Memory B cell (primary cell): ENCODE data around the gene PTH2.

Experiments used
- ATAC-seq: fragments of 150-1000 bp; cut with Tn5 transposase; 2 replicates; pipeline ENCODE4 v1.10.0; 2021; ENCODE audit warnings: low read depth, mild to moderate bottlenecking, moderate library complexity
- DNase-seq, 2 donors: peaks; one replicate each; pipeline ENCODE4 v3.0.0; 2022; ENCODE audit warnings: low spot score in 2 of 2
- H3K27ac Mint-ChIP-seq: one replicate; pipeline ENCODE4 v1.8.0; 2022; ENCODE audit warnings: mild to moderate bottlenecking, moderate library complexity, mixed read lengths
- H3K27me3 Mint-ChIP-seq: one replicate; pipeline ENCODE4 v1.8.0; 2022; ENCODE audit warnings: mixed read lengths
- H3K36me3 Mint-ChIP-seq: one replicate; pipeline ENCODE4 v1.8.0; 2022; ENCODE audit warnings: mild to moderate bottlenecking, mixed read lengths
- H3K4me1 Mint-ChIP-seq: one replicate; pipeline ENCODE4 v1.8.0; 2022; ENCODE audit warnings: mixed read lengths
- H3K4me3 Mint-ChIP-seq: one replicate; pipeline ENCODE4 v1.8.0; 2022; ENCODE audit warnings: mild to moderate bottlenecking, moderate library complexity, mixed read lengths
- H3K9me3 Mint-ChIP-seq: one replicate; pipeline ENCODE4 v1.8.0; 2022; ENCODE audit warnings: mixed read lengths

The PTH2 gene

DNA sequence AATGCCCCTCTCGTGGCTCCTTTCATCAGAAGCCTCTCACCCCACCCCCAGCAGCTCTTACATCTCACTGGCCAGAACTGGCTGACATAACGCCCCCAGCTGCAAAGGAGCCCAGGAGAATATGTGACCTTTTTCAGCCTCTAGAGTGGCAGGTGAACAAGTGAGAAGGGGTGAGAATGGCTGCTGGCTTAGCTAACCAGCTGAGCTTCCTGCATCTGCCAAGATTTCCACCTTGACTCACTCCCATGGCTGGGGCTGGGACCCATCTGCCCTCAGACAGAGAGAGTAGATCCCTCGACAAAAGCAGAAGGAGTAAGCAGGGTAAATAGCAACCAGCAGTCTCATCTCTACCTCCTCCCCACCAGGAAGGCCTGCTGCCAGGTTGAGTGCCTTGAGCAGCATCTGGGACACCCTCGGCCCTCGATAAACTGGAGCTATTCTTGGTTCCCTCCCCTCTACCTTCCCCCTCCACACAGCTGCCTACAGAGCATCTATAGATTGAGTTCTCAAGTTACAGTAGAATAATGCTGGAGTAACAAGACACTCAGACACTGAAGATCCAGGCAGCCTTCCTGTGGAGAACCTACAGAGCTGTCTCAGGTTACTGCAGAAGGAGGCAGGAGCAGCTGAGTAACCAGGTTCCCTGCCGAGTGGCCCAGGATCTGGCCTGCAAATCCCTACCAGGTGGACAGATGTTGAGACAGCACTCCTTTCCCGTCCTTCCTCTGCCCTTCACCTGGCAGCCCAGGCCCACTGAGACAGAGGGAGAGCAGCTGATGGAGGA lies 19.6 kb downstream of the PTH2 start:
- peak; percentile 85 for ATAC-seq
- no peak for DNase-seq
- H3K4me1 Mint-ChIP-seq = peaks cover 23% of the 10 kb centered on the region
- H3K27me3 Mint-ChIP-seq = peaks cover under 1% of the 10 kb centered on the region
- H3K4me3 Mint-ChIP-seq = peak overlapping the region; percentile 37
- H3K9me3 Mint-ChIP-seq = no peaks in the 10 kb centered on the region
- H3K27ac Mint-ChIP-seq = no peak overlapping the region
- H3K36me3 Mint-ChIP-seq = no peaks in the 10 kb centered on the region

DNA sequence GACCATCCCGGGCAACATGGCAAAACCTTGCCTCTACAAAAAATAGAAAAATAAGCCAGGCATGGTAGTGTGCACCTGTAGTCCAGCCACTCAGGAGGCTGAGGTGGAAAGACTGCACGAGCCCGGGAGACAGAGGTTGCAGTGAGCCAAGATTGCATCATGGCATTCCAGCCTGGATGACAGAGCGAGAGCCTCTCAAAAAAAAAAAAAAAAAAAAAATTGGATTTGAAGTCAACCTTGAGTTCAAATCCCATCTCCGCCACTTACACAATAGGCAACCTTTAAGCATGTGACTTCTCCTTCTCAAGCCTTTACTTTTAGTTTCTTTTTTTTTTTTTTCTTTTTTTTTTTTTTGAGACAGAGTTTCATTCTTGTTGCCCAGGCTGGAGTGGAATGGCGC lies 23.2 kb downstream of the PTH2 start:
- Mint-ChIP-seq H3K4me3 (no peak overlapping the region), H3K27ac (no peak overlapping the region), H3K9me3 (no peaks in the 10 kb centered on the region), H3K36me3 (no peaks in the 10 kb centered on the region), H3K27me3 (peaks cover 5% of the 10 kb centered on the region), H3K4me1 (peaks cover 16% of the 10 kb centered on the region)
- DNase-seq = no peak
- ATAC-seq = no peak

DNA sequence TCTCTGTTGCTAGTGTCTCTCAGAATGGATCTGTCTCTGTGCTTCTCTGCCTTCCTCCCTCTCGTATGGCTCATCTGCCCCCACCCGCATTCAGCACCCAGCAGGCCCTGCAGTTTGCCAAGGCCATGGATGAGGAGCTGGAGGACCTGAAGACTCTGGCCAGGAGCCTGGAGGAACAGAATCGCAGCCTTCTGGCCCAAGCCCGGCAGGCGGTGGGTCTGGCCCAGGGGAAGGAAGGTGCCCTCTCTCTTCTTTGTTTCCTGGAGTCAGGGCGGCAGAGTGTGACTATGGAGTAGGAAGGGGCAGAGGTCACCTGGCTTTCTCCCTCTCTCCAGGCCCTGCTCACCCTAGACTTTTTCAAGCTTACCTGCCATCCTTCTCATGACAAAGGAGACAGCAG lies 24.3 kb downstream of the PTH2 start:
- Mint-ChIP-seq H3K27me3 (peaks cover 5% of the 10 kb centered on the region), H3K36me3 (no peaks in the 10 kb centered on the region), H3K9me3 (no peaks in the 10 kb centered on the region), H3K4me1 (peaks cover 15% of the 10 kb centered on the region), H3K27ac (no peak overlapping the region), H3K4me3 (no peak overlapping the region)
- ATAC-seq = no peak
- no peak for DNase-seq

DNA sequence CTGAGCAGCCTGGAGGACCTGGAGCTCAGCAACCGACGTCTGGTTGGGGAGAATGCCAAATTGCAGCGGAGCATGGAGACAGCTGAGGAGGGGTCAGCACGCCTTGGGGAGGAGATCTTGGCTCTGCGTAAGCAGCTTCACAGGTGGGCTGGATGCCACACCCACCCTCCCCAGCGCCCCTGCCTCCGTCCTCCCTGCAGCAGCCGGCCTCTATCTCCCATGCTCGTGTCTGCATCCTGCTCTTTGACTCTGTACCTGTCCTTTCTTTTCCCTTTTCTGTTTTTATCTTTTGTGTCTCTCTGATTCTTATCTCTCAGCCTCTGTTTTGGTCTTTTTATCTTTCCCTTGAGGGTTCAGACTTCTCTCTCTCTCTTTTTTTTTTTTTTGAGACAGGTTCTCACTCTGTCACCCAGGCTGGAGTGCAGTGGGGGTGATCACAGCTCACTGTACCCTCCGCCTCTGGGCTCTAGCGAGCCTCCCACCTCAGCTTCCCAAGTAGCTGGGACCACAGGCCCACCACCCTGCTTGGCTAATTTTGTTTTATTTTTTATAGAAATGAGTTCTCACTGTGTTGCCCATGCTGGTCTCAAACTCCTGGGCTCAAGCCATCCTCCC lies 25.1 kb downstream of the PTH2 start:
- Mint-ChIP-seq H3K4me1 (peaks cover 8% of the 10 kb centered on the region), H3K27me3 (peaks cover 5% of the 10 kb centered on the region), H3K9me3 (no peaks in the 10 kb centered on the region), H3K4me3 (no peak overlapping the region), H3K27ac (no peak overlapping the region), H3K36me3 (no peaks in the 10 kb centered on the region)
- no peak for ATAC-seq
- DNase-seq = no peak

- H3K27me3 Mint-ChIP-seq = peaks cover 5% of the 10 kb centered on the region
- no peak for ATAC-seq
- H3K4me3 Mint-ChIP-seq = no peak overlapping the region
- peaks cover 8% of the 10 kb centered on the region for H3K4me1 Mint-ChIP-seq
- no peaks in the 10 kb centered on the region for H3K36me3 Mint-ChIP-seq
- DNase-seq = no peak
- H3K27ac Mint-ChIP-seq = no peak overlapping the region
- H3K9me3 Mint-ChIP-seq = no peaks in the 10 kb centered on the region
Measured at GRCh38 chr19:49396738-49397505, 26.3 kb downstream of the PTH2 start.

DNA sequence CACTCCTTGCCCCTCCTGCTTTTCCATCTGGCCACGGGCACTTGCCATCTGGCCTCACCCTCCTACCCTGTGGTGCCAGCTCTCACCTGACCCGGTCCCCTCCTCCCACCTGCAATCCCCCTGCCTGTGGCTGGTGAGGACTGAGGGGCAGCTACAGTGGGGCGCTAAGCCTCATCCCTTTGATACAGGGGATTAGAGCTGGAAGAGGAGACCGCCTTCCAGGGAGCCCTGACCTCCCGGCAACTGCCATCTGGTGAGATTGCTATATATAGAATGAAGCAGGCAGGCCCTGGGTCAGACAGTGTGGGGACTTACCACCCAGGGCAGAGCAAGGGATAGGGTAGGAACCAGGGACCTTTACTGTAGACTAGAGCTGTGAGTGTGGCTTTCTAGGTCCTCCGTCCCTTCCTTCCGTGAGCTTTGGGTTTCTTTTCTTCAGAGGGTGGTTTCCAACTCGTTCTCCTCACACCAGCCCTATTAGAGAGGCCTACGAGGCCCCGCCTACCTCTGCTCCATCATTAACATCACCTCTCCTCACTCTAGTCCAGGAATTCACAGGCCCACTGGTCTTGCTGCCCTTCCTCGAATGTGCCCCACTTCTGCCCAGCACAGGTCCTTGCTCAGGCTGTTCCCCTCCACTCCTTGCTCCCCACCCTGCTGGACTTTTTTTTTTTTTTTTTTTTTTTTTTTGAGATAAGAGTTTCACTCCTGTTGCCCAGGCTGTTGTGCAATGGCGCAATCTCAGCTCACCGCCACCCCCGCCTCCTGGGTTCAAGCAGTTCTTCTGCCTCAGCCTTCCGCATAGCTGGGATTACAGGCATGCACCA lies 27.4 kb downstream of the PTH2 start:
- H3K9me3 Mint-ChIP-seq = no peaks in the 10 kb centered on the region
- H3K4me3 Mint-ChIP-seq = no peak overlapping the region
- no peak for DNase-seq
- no peak for ATAC-seq
- H3K36me3 Mint-ChIP-seq = no peaks in the 10 kb centered on the region
- no peak overlapping the region for H3K27ac Mint-ChIP-seq
- peaks cover 13% of the 10 kb centered on the region for H3K4me1 Mint-ChIP-seq
- H3K27me3 Mint-ChIP-seq = peaks cover 5% of the 10 kb centered on the region

DNA sequence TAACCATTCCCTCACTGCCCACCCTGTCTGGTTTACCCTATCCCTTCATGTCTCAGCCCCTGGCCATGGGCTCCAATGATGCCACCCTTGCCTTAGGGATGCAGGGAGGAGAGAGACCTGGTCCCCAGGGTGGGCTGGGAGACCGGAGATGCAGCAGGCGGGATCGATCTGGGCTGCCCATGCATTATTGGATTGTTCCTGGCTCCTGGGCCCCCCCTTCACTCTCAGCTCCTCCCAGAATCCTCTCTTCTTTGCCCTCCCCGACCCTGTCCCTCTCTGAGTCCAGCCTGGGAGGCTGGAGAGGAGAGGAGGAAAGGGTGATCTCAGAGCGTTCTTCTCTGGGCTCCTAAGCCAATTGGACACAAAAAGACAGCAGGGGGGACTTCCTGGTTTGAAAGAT lies 29.4 kb downstream of the PTH2 start:
- no peak overlapping the region for H3K27ac Mint-ChIP-seq
- no peak overlapping the region for H3K4me3 Mint-ChIP-seq
- H3K36me3 Mint-ChIP-seq = no peaks in the 10 kb centered on the region
- DNase-seq (no peak), ATAC-seq (no peak)
- H3K9me3 Mint-ChIP-seq = no peaks in the 10 kb centered on the region
- H3K27me3 Mint-ChIP-seq = peaks cover 5% of the 10 kb centered on the region
- peaks cover 23% of the 10 kb centered on the region for H3K4me1 Mint-ChIP-seq

- no peak overlapping the region for H3K4me3 Mint-ChIP-seq
- DNase-seq = peak; percentile 69 to 70
- H3K4me1 Mint-ChIP-seq = peaks cover 29% of the 10 kb centered on the region
- peaks cover 1% of the 10 kb centered on the region for H3K9me3 Mint-ChIP-seq
- no peaks in the 10 kb centered on the region for H3K36me3 Mint-ChIP-seq
- H3K27me3 Mint-ChIP-seq = no peaks in the 10 kb centered on the region
- peak overlapping the region; percentile 70 for H3K27ac Mint-ChIP-seq
- ATAC-seq = peak; percentile 50
Measured at GRCh38 chr19:49391581-49392399, 31.5 kb downstream of the PTH2 start.

- Mint-ChIP-seq H3K27ac (peak overlapping the region; percentile 70), H3K36me3 (no peaks in the 10 kb centered on the region), H3K9me3 (peaks cover 1% of the 10 kb centered on the region), H3K4me1 (peaks cover 29% of the 10 kb centered on the region), H3K27me3 (no peaks in the 10 kb centered on the region), H3K4me3 (peak overlapping the region; percentile 58)
- peak; percentile 40 to 61 for DNase-seq
- ATAC-seq = peak; percentile 83
Measured at GRCh38 chr19:49390929-49391359, 32.3 kb downstream of the PTH2 start.

DNA sequence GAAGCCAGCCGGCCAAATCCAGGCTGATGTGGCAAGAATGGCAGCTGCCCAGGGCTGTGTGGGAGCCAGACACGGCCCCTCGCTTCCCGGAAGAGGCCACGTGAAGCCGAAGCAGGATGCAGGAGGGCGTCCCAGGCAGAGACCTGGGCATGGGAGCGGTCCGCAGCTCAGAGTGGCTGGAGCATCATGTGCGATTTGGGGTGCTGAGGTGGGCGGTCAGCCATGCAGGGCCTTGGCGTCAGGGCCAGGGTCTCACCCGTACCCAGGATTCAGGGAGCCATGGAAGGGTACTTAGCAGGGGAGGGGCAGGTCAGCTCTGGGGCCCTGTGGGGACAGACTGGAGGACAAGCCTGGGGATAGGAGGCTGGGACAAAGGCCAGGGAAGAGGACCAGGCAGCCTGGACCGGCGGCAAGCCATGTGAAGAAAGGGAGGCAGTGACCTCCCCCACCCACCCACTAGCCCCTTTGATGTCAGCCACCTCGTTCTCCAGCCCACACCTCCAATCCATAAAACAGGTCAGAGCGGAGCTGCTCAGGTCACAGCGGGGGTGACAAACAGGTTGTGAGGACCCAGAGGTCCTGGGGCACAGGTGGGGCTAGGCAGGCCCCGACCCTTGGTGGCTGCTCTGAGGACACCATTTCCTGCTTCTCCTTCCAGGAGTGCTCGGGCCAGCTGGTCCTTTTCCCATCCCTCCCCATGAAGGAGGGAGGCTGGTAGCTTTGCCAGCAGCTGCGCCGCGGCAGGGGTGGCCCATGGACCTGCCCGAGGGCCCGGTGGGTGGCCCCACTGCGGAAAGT lies 32.9 kb downstream of the PTH2 start:
- Mint-ChIP-seq H3K27me3 (no peaks in the 10 kb centered on the region), H3K27ac (peak overlapping the region; percentile 70), H3K4me1 (peaks cover 29% of the 10 kb centered on the region), H3K4me3 (peak overlapping the region; percentile 58), H3K36me3 (no peaks in the 10 kb centered on the region), H3K9me3 (peaks cover 1% of the 10 kb centered on the region)
- DNase-seq (no peak), ATAC-seq (no peak)

- Mint-ChIP-seq H3K27me3 (no peaks in the 10 kb centered on the region), H3K4me1 (peaks cover 29% of the 10 kb centered on the region), H3K27ac (peak overlapping the region; percentile 70), H3K36me3 (no peaks in the 10 kb centered on the region), H3K4me3 (no peak overlapping the region), H3K9me3 (peaks cover 1% of the 10 kb centered on the region)
- ATAC-seq = no peak
- no peak for DNase-seq
Measured at GRCh38 chr19:49389406-49389805, 33.8 kb downstream of the PTH2 start.

- peak within 1 kb of the TSS; percentile 79 for H3K4me3 Mint-ChIP-seq
Measured at GRCh38 chr19:49387936-49388372, 35.3 kb downstream of the PTH2 start, which contains the start of gene KASH5. Gene KASH5, plus strand, starts transcription at chr19:49388249. Its CDS starts 2,635 bp downstream, at chr19:49390884.

More at GRCh38 chr19:49387936-49388372, 35.3 kb downstream of the PTH2 start, which contains the start of gene KASH5:
- H3K27ac Mint-ChIP-seq = peak within 1 kb of the TSS; percentile 85
- peak; percentile 65 for ATAC-seq
- H3K36me3 Mint-ChIP-seq = no peaks in the 10 kb centered on the region
- peaks cover 1% of the 10 kb centered on the region for H3K9me3 Mint-ChIP-seq
- H3K4me1 Mint-ChIP-seq = peaks cover 29% of the 10 kb centered on the region
- no peaks in the 10 kb centered on the region for H3K27me3 Mint-ChIP-seq
- peak; percentile 60 to 87 for DNase-seq
